ENCODE data around the gene TMEM135.

TMEM135 gene

GRCh38 chr11:87366346-87366745 lies 328.6 kb downstream of the TMEM135 start:
- no peak for DNase-seq

GRCh38 chr11:87366763-87367405 lies 329.1 kb downstream of the TMEM135 start:
- no peak for DNase-seq

- DNase-seq: no peak
Measured at GRCh38 chr11:87368151-87368550, 330.4 kb downstream of the TMEM135 start.

- DNase-seq: no peak
Measured at GRCh38 chr11:87368858-87369480, 331.2 kb downstream of the TMEM135 start.

- DNase-seq: no peak
Measured at GRCh38 chr11:87369888-87370287, 332.2 kb downstream of the TMEM135 start.

GRCh38 chr11:87372065-87372464 lies 334.3 kb downstream of the TMEM135 start:
- no peak for DNase-seq
